COLO668 (cell line): ENCODE data around the gene SPATA21.
"Not testable (repeated sequence)": the region's sequence is repeated elsewhere in the genome, so short reads cannot be mapped to it uniquely, and the experiment has no call there.

Experiments used
- DNase-seq: peaks from one replicate; lab custom pipeline; 2025; ENCODE audit not compliant: unreplicated experiment; lab: John Stamatoyannopoulos, UW

Gene SPATA21, protein sequence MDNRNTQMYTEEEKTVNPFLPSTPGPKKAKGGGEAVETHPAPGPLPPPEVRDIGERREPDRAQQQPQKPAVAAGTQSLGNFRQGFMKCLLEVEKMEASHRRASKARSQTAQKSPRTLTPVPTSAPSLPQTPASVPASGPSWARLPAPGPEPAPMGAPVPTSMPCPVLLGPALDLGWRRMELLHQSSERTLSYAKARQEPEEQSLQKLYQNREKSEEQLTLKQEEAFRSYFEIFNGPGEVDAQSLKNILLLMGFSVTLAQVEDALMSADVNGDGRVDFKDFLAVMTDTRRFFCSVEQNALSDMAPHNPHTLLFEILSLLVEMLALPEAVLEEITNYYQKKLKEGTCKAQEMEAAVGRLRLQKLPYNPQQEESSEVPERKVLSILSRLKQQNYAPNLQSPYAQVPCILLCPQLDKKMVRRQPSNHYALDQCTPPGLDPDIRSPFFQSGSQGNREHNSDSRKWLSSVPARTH

DNA sequence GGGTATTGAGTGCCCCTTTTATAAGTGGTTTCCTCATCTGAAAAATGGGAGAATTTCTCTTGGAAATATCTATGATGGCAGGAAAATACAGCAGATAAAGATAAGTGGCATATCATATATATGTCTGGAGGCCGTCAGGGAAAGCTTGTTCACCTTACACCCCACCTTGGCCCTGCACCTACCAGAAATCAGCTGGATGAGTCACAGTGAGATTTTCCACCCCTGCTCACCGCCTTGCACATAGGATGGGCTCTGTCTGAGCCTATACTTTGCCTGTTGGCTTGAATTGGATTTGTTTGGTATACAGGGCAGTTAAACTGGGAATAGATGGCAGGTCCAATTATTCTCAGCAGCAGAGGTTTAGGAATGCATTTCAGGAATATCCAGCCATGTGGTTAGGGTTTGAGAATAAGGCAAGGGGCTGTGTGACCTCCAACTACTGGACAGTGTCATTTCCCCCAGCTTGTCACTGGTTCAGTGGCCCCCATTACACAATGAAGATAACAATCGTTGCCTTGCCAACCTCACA lies at the start of gene SPATA21:
Gene SPATA21, minus strand, starts transcription at position 479 of the 529 bp plus-strand sequence. CDS start 6,053 bp downstream, outside the sequence.
- no peak for DNase-seq

DNA sequence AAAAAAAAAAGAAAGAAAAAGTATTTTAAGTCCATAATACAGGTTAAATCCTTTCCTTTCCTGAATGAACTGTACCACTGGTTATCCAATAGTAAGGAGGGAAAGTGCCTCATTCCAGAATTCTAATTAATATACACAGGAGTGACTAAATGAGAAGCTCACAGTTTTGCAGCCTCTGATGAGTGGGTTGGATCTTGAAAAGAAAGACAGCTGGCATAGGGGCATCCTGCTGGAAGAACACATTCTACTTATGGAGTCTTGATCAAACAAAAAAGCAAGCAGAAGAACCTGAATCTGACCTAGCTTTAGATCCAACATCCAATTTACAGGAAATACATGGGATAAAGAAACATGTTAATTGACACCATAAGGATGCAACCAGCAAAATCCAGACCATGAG lies 49.8 kb upstream of the SPATA21 start:
- not testable (repeated sequence) for DNase-seq

DNA sequence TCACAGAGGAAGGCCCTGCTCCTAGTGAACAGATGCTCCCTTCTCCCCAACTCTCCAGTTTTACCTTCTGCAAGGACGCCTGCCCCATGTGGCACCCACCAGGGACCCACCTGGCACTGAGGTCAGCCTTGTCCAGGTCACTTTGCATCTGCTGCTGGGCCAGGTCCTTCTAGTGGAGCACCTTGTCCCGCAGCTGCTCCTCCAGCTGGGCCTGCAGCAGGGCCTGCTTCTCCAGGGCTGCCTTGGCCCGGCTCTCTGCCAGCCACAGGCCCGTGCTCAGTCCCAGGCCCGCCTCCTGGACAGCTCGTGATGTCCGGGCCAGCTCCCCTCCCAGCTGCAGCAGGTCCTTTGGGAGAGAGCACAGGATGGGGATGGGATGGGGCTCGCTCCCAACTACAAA lies 49.1 kb upstream of the SPATA21 start:
- DNase-seq, result not testable (repeated sequence)

DNA sequence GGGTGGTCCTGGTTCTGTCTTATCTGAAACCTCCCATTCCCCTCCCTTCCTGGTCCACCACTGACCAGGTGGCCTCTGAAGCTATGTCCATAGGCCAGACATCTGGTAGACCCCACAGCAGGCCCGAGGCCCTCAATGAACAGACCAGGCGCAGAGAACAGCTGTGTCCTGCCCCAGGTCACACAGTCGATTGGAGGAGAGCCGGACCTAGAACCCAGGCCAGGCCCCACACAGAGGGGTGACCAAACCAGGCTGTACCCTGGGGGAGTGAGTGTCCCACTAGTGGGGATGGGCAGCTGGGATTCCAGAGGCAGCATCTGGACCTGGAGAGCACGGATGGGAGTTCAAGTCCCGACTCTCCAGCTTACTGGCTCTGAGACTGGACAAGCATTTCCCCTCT lies 47.7 kb upstream of the SPATA21 start:
- no peak for DNase-seq

DNA sequence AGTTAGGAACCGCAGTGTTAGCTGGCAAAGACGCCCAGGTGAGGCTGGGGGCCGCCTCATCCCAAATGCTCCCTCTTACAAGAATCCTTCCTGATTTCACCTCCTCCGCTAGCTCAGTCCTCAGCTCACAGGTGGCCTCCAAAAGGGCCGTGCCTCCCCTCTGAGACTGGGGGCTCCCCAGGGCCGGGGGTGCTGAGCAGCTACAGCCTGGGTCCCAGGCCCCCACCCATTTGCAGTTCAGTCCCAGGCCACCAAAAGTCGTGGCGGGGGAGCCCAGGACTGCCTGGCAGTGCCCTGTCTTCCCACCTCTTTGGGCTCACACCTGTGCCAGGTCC lies 47.2 kb upstream of the SPATA21 start:
- DNase-seq, result no peak

DNA sequence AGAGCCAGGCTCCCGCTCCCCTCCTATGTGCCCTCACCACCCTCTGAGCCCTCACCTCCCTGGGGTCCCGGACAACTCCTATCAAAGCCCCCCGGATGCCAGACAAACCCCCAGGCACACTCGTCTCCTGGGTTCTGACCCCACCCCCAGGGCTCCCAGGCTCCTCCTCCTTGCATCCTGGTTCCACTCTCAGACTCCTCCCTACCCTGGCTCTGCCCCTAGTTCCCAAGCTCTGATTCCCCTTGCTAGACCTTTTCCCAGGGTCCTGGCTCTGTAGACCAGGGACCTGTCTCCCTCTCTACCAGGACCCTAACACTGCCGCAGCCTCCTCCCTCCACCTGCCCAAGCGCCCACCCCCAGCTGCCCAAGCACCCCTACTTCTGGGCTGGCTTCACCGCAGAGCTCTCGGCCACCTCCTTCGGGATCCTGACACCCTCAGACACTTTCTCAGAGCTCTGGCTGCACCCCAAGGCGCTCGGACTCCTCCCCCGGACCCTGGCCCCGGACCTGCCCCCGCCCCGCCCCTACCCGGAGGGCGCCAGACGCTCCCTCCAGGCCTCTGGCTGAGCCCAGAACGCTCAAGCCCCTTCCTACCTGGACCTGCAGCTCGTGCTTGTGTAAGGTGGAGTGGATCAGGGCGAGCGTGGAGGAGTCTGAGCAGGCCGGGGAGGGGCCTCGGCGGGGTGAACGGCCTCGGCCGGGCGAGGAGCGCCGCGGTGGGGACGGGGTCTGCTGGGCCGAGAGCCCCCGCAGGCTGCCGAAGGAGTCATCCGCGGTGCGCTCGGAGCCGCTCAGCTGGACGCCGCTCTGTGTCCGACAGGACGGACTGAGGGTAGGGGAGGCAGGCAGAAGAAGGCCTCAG lies 46.6 kb upstream of the SPATA21 start:
- DNase-seq, result not testable (repeated sequence)

DNA sequence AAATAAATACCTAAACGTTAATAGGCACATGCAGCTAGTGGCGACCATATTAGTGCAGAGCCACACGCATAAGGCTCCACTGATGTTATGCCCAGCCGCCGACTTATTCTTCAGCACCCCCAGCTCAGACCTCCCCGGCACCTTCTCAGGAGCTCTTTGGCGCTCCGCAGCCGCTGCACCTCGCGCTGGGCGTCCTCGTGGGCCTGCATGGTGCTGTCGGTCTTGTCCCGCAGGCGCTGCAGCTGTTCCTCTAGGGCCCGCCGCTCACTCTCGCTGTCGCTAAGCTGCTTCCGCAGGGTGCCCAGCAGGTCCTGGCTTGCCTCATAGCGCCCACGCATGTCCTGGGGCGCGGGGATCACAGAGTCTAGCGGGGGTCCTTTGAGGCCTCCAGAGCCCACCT lies 45.9 kb upstream of the SPATA21 start:
- DNase-seq, result not testable (repeated sequence)

DNA sequence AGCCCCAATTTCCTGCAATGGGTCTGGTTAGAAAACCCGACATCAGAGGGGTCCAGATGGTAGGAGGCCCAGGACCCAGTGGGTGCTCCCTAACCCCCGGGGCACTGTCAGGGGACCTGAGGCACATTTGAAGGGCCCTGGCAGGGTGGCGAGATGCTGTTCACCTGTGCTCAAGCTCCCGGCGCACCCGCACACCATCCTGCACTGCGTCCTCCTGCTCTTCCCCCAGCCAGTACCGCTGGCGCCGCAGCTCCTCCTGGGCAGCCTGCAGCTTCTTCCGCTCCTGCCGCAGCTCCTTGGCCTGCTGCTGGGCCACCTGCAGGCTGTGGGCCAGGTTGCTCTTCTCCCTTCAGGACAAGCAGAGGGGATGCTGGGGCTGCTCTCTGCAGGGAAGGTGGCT lies 40.9 kb upstream of the SPATA21 start:
- DNase-seq, result no peak

DNA sequence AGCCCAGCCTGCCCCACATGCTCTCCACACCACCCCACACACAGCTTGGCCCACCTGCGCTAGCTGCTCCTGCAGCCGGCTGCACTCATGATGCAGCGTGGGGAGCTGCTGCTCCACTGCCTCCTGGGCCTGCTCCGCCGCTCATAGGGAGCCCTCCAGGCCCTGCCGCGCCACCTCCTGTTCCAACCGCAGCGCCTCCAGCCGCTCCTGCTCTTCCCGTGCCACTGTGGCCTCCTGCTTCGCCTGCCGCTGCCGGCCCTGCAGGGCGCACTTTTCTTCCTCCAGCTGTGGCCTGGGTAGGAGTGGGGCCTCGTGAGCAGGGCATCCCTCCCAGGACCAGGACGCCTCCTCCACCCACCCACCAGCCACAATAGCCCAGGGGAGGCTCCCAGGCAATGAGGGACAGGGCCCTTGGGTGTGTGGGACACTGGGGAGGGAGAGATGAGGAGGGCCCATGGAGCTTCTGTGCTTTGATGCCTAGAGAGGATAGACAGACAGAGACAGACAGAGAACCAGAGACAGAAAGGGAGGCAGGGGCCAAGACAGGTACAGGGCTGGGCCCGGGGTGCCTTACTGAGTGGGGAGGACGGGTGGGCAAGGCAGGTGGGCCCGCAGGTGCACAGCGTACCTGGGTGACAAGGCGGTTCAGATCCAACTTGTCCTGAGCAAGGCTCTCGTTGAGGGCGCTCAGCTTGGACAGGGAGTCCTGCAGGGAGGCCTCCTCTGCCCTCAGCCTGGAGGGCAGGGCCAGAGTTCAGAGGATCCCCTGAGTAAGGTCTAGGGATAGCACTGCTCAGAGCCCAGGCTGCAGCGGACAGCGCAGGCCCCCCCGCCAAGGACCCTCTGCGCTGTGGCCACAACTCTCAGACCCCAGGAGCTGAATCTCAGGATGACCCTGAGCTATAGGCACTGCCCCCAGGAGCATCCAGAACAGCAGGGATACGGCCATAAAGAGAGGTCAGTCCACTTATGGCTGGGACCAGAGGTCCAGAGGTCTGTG lies 38.8 kb upstream of the SPATA21 start:
- DNase-seq, result not testable (repeated sequence)

DNA sequence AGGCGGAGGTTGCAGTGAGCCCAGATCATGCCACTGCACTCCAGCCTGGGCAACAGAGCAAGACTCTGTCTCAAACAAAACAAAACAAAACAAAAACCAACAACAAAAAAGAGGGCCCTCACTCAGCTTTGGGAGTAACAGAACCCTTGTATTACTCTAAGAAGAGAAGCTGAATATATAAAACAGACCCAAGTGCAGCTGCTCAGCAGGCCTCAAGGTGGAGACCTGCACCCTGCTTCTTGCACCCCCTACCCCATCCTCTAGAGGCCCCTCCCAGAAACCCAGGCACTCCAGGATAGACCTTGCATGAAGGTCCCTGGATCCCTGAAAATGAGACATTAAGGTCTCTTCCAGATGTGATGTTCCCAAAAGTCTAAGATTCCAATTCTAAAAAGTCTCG lies 37.7 kb upstream of the SPATA21 start:
- DNase-seq, result not testable (repeated sequence)

DNA sequence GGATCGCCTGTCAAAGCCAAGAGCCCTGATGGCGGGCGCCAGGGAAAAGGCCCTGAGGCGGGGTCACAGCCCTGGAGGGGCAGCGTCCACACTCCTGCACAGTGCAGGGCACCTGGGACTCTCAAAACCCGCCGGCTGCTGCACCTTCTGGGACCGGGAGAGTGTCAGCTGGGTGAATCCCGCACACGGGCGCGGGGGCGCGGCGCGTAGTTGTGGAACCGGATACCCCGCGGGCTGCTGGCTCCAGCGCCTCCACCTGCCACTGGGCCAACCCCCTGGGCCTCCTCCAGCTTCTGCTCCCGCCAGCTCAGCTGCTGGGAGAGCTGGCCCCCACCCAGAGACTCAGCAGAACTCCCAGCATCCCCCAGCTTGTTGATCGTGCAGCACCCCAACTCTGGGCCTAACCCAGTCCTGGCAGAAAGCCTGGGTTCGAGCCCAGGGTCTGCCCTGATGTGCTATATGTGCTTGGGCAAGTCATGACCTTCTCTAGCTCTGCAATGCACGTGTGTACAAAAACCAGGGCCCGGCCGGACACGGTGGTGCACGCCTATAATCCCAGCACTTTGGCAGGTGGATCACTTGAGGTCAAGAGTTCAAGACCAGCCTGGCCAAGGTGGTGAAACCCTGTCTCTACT lies 37.1 kb upstream of the SPATA21 start:
- DNase-seq, result no peak

DNA sequence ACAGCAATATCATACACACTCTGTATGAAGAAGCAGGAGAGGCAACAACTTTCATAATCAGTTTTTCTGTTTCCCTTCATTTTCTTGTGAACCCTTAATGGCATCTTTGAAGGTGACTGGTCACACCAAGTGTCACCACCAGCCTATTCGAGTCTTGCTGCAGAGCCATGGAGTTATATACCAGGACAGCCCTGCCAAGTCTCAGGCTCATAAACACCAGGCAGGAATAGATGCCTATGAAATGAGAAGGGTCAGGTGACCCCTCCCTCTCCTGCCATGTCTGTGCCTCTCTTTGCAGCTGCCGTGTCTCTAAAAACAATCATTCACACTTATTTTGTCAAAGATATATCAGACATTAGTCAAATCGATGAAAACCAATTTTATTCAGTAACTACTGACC lies 31.3 kb upstream of the SPATA21 start:
- no peak for DNase-seq

DNA sequence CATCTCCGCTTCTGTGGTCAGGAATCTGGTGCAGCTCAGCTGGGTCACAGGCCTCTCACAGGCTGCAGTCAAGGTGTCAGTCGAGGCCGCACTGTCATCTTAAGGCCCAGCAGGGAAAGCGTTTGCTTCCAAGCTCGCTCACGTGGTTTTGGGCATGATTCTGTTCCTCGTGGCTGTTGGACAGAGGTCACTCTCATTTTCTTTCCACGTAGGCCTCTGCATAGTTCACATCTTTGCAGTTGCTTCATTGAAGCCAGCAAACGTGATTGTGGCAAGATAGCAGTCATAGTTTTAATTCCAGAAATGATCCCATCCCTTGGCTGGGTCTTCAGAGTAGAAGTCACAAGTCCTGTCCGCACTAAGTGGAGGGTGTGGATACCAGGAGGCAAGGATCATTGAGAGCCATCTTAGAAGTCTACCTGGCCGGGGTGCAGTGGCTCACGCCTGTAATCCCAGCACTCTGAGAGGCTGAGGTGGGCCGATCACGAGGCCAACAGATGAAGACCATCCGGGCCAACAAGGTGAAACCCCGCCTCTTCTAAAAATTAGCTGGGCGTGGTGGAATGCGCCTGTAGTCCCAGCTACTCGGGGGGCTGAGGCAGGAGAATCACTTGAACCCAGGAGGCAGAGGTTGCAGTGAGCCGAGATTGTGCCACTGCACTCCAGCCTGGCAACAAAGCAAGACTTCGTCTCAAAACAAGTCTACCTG lies 27.8 kb upstream of the SPATA21 start:
- no peak for DNase-seq

DNA sequence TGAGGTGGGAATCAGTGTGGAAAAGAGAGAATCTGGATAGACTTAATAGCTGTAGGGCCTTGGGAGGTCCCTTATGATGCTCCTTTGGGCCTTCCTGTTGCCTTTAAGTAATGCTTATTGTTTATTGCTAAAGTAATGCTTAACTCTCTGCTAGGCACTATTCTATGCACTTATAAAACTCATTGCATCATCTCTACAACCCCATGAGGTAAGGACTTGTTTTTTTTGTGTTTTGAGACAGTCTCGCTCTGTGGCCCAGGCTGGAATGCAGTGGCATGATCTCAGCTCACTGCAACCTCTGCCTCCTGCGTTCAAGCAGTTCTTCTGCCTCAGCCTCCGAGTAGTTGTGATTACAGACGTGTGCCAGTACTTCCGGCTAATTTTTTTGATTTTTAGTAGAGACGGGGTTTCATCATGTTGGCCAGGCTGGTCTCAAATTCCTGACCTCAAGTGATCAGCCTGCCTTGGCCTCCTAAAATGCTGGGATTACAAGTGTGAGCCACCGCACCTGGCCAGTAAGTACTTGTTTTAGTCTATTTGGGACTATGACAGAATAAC lies 25.6 kb upstream of the SPATA21 start:
- no peak for DNase-seq

DNA sequence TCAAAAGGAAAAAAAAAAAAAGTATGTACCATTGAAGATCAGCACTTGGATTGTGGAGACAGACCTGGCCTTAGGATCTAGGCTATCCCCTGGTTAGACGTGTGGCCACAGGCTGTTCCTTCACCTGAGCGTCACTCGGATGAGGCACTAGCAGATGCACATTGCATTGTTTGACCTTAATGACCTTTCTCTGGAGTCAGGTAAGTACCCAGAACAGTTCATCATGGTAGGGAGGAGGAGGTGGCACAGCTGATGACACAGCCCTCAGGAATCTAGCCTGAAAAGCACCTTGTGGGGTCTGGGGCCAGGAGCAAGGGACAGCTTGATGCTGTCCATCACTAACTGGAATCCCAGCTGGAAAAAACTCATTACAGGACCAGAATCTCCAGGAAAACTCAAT lies 24.5 kb upstream of the SPATA21 start:
- no peak for DNase-seq

DNA sequence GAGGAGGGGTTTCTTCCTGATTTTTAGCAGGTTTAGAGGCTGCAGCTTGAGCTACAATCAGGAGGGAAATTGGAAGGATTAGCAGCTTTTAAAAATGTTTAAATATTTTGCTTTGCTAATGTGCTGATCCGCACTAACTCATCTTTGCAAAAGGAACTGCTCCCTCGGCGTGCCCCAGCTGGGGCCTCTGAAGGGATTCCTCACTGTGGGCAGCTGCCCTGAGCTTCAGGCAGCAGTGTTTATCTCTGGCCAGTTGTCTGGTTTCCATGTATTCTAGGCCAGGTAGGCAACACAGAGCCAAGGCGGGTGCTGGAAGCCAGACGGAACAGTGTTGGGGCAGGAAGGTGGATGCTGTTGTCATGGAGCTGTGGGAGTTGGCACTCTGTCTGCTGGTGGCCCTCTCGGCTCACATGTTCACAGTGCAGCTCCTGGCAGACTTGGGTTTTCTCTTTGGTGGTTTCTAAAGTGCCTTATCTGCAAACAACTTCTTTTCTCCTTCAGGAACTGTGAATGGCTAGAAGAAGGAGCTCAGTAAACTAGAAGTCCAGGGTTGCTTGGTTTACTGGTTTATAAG lies 22.2 kb upstream of the SPATA21 start:
- no peak for DNase-seq

DNA sequence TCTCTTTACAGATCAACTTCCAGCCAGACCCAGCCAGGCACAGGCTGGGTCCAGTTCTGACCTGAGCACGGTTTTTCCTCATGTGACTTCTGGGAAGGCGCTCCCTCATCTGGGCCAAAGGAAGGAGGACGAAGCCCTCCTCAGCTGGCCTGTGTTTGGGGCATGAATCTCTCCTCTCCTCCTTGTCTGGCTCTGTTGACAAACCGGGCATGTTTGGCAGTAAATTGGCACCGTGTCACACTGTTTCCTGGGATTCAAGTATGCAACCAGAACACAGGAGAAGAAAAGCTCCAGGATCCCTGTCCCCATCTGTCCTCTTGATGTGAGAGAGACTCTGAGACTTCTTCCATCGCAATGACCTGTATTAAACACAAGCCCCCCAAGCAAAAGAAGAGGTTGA lies 21.6 kb upstream of the SPATA21 start:
- DNase-seq, result no peak

DNA sequence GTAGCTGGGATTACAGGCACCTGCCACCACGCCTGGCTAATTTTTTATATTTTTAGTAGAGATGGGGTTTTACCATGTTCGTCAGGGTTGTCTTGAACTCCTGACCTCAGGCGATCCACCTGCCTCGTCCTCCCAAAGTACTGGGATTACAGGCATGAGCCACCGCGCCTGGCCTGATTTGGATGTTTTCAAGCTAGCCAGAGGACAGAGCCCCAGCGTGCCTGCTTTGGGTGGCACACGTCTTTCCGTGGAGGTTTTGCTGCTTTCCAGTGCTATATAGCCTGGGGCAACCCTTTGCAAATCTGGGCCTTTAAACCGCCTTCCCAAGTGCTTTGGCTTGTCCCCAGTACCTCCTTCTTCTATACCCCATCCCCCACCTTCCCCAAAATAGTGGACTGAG lies 18.9 kb upstream of the SPATA21 start:
- not testable (repeated sequence) for DNase-seq

DNA sequence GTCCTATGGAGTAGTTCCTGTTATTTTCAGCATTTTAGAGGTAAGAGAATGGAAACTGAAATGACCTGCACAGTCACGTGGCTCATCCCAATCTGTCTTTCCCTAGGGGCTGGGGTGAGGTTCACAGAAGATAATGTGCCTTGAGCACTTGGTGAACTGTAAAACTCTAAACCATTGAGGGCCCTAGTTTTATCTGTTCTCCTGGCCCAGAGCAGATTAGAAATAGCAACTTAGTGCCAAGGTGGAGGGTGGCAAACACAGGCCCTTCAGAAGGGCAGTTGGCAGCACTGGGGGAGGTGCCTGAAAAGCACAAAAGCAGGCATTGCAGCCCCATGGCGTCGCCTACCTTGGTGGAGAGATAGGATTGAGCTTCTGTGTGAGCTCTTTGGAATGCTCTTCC lies 17.7 kb upstream of the SPATA21 start:
- DNase-seq, result not testable (repeated sequence)
